Astrocyte (in vitro differentiated cells and primary cell): ENCODE measurements around the gene GTF2IRD1. TPM values are rescaled to one million over a fixed set of nuclear protein-coding genes. Genes with fewer than 3 reads are reported as not detected.

Experiments used
- DNase-seq: peaks from one replicate; pipeline ENCODE4 v3.0.0-alpha.2; 2010; ENCODE audit warnings: low read depth
- FAIRE-seq: peaks from 2 replicates; lab custom pipeline; 2011; peaks lifted over from hg19 to GRCh38; lab: Jason Lieb, UNC
- H2AFZ ChIP-seq: 2 replicates; pipeline ENCODE4 v1.6.0; 2012; ENCODE audit warnings: low read depth, low read length, inconsistent platforms
- H3K27ac ChIP-seq: 2 replicates; pipeline ENCODE4 v1.5.1; 2011; ENCODE audit warnings: low read depth, low read length, inconsistent platforms
- H3K27me3 ChIP-seq: 2 replicates; pipeline ENCODE4 v1.6.0; 2011; ENCODE audit warnings: low read length, inconsistent platforms; ENCODE audit not compliant: insufficient read depth
- H3K36me3 ChIP-seq: 2 replicates; pipeline ENCODE4 v1.5.1; 2011; ENCODE audit warnings: low read length, inconsistent platforms; ENCODE audit not compliant: insufficient read depth
- H3K4me1 ChIP-seq: 2 replicates; pipeline ENCODE4 v1.5.1; 2011; ENCODE audit warnings: low read length, inconsistent platforms; ENCODE audit not compliant: insufficient read depth
- H3K4me2 ChIP-seq: 2 replicates; pipeline ENCODE4 v1.6.0; 2012; ENCODE audit warnings: low read length, inconsistent platforms
- H3K4me3 ChIP-seq: 2 replicates; pipeline ENCODE4 v1.5.1; 2011; ENCODE audit warnings: low read depth, mild to moderate bottlenecking, low read length, inconsistent platforms; ENCODE audit not compliant: insufficient read depth
- H3K79me2 ChIP-seq: 2 replicates; pipeline ENCODE4 v1.6.0; 2012; ENCODE audit warnings: mild to moderate bottlenecking, low read length, inconsistent platforms; ENCODE audit not compliant: insufficient read depth
- H3K9ac ChIP-seq: 2 replicates; pipeline ENCODE4 v1.6.0; 2012; ENCODE audit warnings: mild to moderate bottlenecking, low read length, inconsistent platforms
- H3K9me3 ChIP-seq: 2 replicates; pipeline ENCODE4 v1.5.1; 2012; ENCODE audit warnings: low read depth, mild to moderate bottlenecking, low read length, inconsistent platforms; ENCODE audit not compliant: insufficient read depth
- H4K20me1 ChIP-seq: 2 replicates; pipeline ENCODE4 v1.6.0; 2012; ENCODE audit warnings: low read length, inconsistent platforms; ENCODE audit not compliant: insufficient read depth
- H3K27ac Mint-ChIP-seq: one replicate; pipeline ENCODE4 v1.8.0; 2021; ENCODE audit warnings: mild to moderate bottlenecking, mixed read lengths; ENCODE audit not compliant: unreplicated experiment
- H3K27me3 Mint-ChIP-seq: one replicate; pipeline ENCODE4 v1.8.0; 2021; ENCODE audit warnings: low read depth, mixed read lengths; ENCODE audit not compliant: unreplicated experiment
- H3K36me3 Mint-ChIP-seq: one replicate; pipeline ENCODE4 v1.8.0; 2021; ENCODE audit warnings: low read depth, mixed read lengths; ENCODE audit not compliant: unreplicated experiment
- H3K4me1 Mint-ChIP-seq: one replicate; pipeline ENCODE4 v1.8.0; 2021; ENCODE audit warnings: low read depth, mixed read lengths; ENCODE audit not compliant: unreplicated experiment
- H3K4me3 Mint-ChIP-seq: one replicate; pipeline ENCODE4 v1.8.0; 2021; ENCODE audit warnings: mild to moderate bottlenecking, moderate library complexity, mixed read lengths; ENCODE audit not compliant: unreplicated experiment
- H3K9me3 Mint-ChIP-seq: one replicate; pipeline ENCODE4 v1.8.0; 2021; ENCODE audit warnings: mild to moderate bottlenecking, mixed read lengths; ENCODE audit not compliant: unreplicated experiment
- CTCF ChIP-seq: IDR thresholded peaks from 2 replicates; pipeline ENCODE4 v1.5.1; 2011; ENCODE audit warnings: low read depth, mild to moderate bottlenecking, inconsistent platforms, low read length, moderate library complexity; ENCODE audit not compliant: insufficient read depth
- EZH2 ChIP-seq: IDR thresholded peaks from 2 replicates; pipeline ENCODE4 v1.6.1; 2012; ENCODE audit warnings: mild to moderate bottlenecking, low read length, inconsistent platforms; ENCODE audit not compliant: insufficient read depth
- total RNA-seq: library from RNA; stranded (reverse); gene quantifications from 2 replicates; pipeline ENCODE4 v1.2.1, GENCODE V29; 2021

The GTF2IRD1 gene
- total RNA-seq, 1 donor from 2014 or later: 19.3 TPM

DNA sequence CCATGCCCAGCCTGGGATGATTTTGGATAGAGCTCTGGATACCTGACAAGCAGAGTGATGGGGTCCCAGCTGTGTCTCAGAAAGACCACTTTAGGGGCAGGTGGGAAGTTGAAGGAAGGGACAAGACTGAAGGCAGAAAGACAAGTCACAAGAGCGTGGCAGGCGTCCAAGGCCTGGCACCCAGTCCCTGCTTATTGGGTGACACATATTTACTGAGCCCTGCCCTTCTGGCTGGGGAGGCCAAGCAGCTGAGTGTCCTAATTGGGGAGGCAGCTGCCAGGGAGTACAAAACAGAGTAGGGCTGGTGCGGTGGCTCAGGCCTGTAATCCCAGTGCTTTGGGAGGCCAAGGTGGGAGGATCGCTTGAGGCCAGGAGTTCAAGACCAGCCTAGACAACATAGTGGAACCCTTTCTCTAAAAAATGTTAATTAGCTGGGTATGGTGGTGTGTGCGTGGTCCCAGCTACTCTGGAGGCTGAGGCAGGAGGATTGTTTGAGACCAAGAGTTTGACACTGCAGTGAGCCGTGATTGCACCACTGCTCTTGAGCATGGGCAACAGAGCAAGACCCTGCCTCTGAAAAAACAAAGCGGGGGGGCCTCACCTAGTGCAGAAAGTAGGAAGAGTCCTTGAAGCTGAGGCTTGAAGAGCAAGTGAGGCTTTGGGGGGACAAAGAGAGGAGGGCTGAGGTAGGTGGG, 150.8 kb downstream of the GTF2IRD1 start:
- H3K27me3 ChIP-seq: no peaks in the 10 kb centered on the region
- H3K27me3 Mint-ChIP-seq: peaks cover 4% of the 10 kb centered on the region
- H3K4me3 ChIP-seq: no peak overlapping the region
- no peaks in the 10 kb centered on the region for H3K9me3 Mint-ChIP-seq
- DNase-seq (no peak), FAIRE-seq (no peak)
- H3K4me1 ChIP-seq: peaks cover 4% of the 10 kb centered on the region
- no peak overlapping the region for H2AFZ ChIP-seq
- H3K4me3 Mint-ChIP-seq: no peak overlapping the region
- peaks cover 11% of the 10 kb centered on the region for H3K36me3 Mint-ChIP-seq
- peaks cover 3% of the 10 kb centered on the region for H3K36me3 ChIP-seq
- H3K4me1 Mint-ChIP-seq: no peaks in the 10 kb centered on the region
- TF ChIP-seq EZH2 (no peak), CTCF (no peak)
- H3K4me2 ChIP-seq: no peak overlapping the region
- no peak overlapping the region for H3K9ac ChIP-seq
- H3K27ac Mint-ChIP-seq: no peak overlapping the region
- H3K79me2 ChIP-seq: no peaks in the 10 kb centered on the region
- H3K27ac ChIP-seq: no peak overlapping the region
- H4K20me1 ChIP-seq: no peaks in the 10 kb centered on the region
- no peaks in the 10 kb centered on the region for H3K9me3 ChIP-seq

DNA sequence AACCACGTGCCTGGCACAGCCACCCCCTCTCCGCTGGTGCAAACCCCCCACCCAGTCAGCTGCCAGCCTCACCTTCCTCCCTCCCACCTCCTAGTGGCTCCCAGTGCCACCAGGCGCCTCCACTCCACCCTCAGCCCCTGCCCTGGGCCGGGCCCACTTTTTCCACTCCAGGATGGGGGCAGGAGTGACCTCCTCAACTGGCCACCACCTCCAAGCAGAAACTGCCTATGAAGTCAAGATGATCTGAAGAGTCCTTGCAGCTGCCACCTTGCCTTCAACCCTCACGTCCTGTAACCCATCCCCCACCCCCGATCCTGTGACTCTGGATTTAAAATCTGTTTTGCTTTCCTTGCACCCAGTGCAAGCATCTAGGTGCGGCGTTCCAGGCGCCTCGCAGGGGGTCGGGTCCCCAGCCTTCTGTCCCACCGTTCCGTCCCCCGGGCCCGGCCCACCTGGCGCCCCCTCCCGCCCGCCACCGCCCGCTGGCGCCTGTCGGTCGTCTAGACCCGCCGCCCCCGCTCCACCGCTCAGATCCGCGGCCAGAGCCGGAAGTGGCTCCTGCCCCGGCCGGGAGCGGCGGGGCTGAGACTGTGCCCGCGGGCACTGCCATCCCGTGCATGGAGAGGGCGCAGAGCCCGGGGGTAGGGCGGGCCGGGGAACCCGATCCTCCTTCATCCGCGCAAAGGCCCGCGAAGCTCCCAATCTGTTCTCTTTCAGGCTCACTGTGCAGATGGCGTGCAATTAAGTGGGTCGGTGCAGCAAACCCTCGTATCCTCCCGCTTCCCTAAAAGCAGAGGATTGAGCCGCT, 152.6 kb downstream of the GTF2IRD1 start:
- Histone ChIP-seq H3K36me3 (no peaks in the 10 kb centered on the region), H3K4me1 (peaks cover 4% of the 10 kb centered on the region), H3K27me3 (no peaks in the 10 kb centered on the region), H3K4me3 (peak overlapping the region; percentile 39), H3K9ac (peak overlapping the region; percentile 14), H3K79me2 (no peaks in the 10 kb centered on the region), H4K20me1 (no peaks in the 10 kb centered on the region), H2AFZ (peak overlapping the region; percentile 56), H3K27ac (no peak overlapping the region), H3K4me2 (peak overlapping the region; percentile 76), H3K9me3 (no peaks in the 10 kb centered on the region)
- Mint-ChIP-seq H3K27me3 (peaks cover 4% of the 10 kb centered on the region), H3K4me3 (no peak overlapping the region), H3K27ac (no peak overlapping the region), H3K9me3 (no peaks in the 10 kb centered on the region), H3K36me3 (peaks cover 7% of the 10 kb centered on the region), H3K4me1 (no peaks in the 10 kb centered on the region)
- no peak for DNase-seq
- FAIRE-seq: no peak
- TF ChIP-seq CTCF: no peak
- no peak for TF ChIP-seq EZH2
